ENCODE measurements around the gene WDR93.

DNA sequence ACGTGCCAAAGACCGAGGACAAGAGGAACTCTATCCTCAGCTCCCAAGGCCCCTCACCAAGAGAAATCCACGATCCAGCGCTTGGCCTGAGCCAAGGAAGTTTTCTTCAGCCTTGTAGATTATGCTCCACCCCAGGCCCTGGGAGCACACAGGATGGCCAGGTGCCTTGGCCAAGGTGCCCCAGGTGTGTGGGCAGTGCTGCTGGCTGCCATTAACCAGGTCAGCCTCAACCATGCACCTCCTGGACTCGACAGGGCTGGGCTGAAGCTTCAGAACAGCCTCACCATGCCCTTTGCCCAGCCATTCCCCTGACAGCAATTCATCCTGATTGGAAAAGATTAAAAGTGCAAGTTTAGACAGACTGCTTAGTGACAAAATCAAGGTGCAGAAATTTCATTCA is 71.3 kb downstream of the WDR93 start:
- TF ChIP-seq, protein P1, sequence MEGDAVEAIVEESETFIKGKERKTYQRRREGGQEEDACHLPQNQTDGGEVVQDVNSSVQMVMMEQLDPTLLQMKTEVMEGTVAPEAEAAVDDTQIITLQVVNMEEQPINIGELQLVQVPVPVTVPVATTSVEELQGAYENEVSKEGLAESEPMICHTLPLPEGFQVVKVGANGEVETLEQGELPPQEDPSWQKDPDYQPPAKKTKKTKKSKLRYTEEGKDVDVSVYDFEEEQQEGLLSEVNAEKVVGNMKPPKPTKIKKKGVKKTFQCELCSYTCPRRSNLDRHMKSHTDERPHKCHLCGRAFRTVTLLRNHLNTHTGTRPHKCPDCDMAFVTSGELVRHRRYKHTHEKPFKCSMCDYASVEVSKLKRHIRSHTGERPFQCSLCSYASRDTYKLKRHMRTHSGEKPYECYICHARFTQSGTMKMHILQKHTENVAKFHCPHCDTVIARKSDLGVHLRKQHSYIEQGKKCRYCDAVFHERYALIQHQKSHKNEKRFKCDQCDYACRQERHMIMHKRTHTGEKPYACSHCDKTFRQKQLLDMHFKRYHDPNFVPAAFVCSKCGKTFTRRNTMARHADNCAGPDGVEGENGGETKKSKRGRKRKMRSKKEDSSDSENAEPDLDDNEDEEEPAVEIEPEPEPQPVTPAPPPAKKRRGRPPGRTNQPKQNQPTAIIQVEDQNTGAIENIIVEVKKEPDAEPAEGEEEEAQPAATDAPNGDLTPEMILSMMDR (IDR thresholded peaks at IDR 0.05), result no peak
- TF ChIP-seq POLR2A (IDR thresholded peaks at IDR 0.05), result no peak
